Measurements from ENCODE around the gene HRH3.

DNA sequence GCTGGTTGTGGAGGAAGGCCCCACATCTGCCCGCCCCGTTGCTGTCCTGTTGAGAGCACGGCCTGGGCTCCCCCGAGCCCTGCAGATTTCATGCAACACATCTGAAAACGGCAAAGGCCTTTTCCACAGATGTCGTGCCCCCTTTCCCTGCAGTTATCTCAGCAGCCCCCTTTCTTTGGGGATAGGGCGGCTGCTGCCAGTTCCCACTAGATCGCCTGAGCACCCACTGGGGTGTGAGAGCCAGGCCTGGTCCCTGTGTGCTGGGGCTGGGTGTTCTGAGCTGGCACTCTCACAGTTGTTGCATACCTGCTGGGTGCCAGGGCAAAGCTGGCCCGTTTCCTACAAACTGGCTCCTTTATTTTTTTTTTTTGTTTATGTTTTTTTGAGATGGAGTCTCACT, 49.5 kb downstream of the HRH3 start:
- TF ChIP-seq, protein P1, sequence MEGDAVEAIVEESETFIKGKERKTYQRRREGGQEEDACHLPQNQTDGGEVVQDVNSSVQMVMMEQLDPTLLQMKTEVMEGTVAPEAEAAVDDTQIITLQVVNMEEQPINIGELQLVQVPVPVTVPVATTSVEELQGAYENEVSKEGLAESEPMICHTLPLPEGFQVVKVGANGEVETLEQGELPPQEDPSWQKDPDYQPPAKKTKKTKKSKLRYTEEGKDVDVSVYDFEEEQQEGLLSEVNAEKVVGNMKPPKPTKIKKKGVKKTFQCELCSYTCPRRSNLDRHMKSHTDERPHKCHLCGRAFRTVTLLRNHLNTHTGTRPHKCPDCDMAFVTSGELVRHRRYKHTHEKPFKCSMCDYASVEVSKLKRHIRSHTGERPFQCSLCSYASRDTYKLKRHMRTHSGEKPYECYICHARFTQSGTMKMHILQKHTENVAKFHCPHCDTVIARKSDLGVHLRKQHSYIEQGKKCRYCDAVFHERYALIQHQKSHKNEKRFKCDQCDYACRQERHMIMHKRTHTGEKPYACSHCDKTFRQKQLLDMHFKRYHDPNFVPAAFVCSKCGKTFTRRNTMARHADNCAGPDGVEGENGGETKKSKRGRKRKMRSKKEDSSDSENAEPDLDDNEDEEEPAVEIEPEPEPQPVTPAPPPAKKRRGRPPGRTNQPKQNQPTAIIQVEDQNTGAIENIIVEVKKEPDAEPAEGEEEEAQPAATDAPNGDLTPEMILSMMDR (IDR thresholded peaks at IDR 0.05), result no peak
- no peak for TF ChIP-seq EP300 (IDR thresholded peaks at IDR 0.05)

Data from ovary (tissue), 3 donors.